Body of pancreas (tissue), 4 donors: ENCODE data around the gene SLCO3A1. TPM values are rescaled to one million over a fixed set of nuclear protein-coding genes. Genes with fewer than 3 reads are reported as not detected.

Experiments used
- ATAC-seq: fragments of 150-250 bp; one replicate; pipeline ENCODE4 v1.9.1; 2016
- DNase-seq, 4 donors: peaks; one replicate each; pipeline ENCODE4 v3.0.0-alpha.2; 2019
- H3K27ac ChIP-seq, 4 donors: fragments of 200-600 bp; sonication (generic); 1 replicate in 3 of 4; 2 replicates in 1 of 4; pipeline versions ENCODE4 v1.5.1 to v1.6.1; 2016 to 2019; ENCODE audit warnings: mild to moderate bottlenecking in 1 of 4, mixed read lengths in 1 of 4, moderate library complexity in 1 of 4
- H3K27me3 ChIP-seq, 2 donors: fragments of 200-600 bp; sonication (generic); one replicate each; pipeline ENCODE4 v1.6.0; 2016; ENCODE audit warnings: mild to moderate bottlenecking in 1 of 2
- H3K36me3 ChIP-seq, 2 donors: fragments of 200-600 bp; sonication (generic); replicated peaks in 1 of 2; 2 replicates each; pipeline ENCODE4 v1.5.1; 2016; ENCODE audit warnings: low read depth in 2 of 2; ENCODE audit not compliant: insufficient read depth in 1 of 2
- H3K4me1 ChIP-seq: fragments of 200-600 bp; sonication (generic); one replicate; pipeline ENCODE4 v1.6.0; 2016
- H3K4me3 ChIP-seq, 2 donors: fragments of 200-600 bp; sonication (generic); 1 replicate in 1 of 2; 2 replicates in 1 of 2; pipeline ENCODE4 v1.5.1; 2016 to 2019
- H3K9me3 ChIP-seq, 3 donors: fragments of 200-600 bp; sonication (generic); 1 replicate in 2 of 3; 2 replicates in 1 of 3; pipeline ENCODE4 v1.5.1; 2016
- CTCF ChIP-seq, 7 experiments: fragments of 450-650 bp in 4 of 7; fragments of 200-600 bp in 3 of 7; sonication (generic) in 3 of 7; IDR thresholded peaks; one replicate each; pipeline ENCODE4 v1.5.1; 2016 to 2019; ENCODE audit warnings: antibody characterized with exemption in 7 of 7
- POLR2A ChIP-seq, 3 donors: fragments of 450-650 bp; IDR thresholded peaks; one replicate each; pipeline ENCODE4 v1.6.1; 2016; ENCODE audit warnings: antibody characterized with exemption in 3 of 3, mild to moderate bottlenecking in 2 of 3
- WGBS, 2 donors: methylation state at CpG; one replicate each; pipeline ENCODE4 v1.1.5; 2017; 5-methylcytosine and 5-hydroxymethylcytosine counted together
- intact Hi-C: fragments of 100-400 bp; cut with DNase I; formaldehyde crosslinking; loops from one replicate; pipeline ENCODE4 v1.15.1; 2023
- total RNA-seq, 2 donors: library from RNA; depleted of rRNA; stranded (reverse); fragments of >200 nt; gene quantifications; one replicate each; pipeline ENCODE4 v1.1.0, GENCODE V29; 2016

Gene SLCO3A1
- total RNA-seq, 2 donors from 2014 or later: 5.7 to 12.9 TPM

DNA sequence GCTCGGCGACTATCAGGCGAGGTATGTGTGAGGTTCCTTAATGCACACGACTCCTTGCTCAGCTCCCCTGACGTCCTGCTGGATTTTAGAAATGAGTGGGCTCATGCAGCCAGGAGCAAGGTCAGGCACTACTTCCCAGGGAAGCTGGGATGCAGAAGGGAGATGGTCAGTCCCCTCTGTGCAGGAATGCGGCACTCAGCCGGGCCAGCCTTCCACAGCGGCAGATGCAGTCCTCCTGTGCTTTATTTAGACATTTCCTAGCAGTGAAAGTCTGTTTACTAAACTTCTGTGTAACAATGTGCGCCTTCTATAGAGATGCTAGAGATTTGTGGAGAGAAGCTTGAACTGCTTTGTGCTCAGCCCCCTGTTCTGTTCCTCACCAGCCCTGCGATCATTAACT, 252.1 kb downstream of the SLCO3A1 start:
- H3K27ac ChIP-seq: no peak overlapping the region
- no peaks in the 10 kb centered on the region for H3K9me3 ChIP-seq
- H3K27me3 ChIP-seq: no peaks in the 10 kb centered on the region
- no peak for ATAC-seq
- WGBS, 2 donors: 50 to 55% methylated on average over 10 of the region's 10 CpGs
- intact Hi-C loops: no loop called here
- H3K36me3 ChIP-seq: no peaks in the 10 kb centered on the region
- no peak for DNase-seq
- no peaks in the 10 kb centered on the region for H3K4me1 ChIP-seq
- H3K4me3 ChIP-seq: no peak overlapping the region
- no peak for TF ChIP-seq CTCF (IDR thresholded peaks at IDR 0.05)
- no peak for TF ChIP-seq POLR2A (IDR thresholded peaks at IDR 0.05)

- no peak overlapping the region for H3K27ac ChIP-seq
- H3K27me3 ChIP-seq: no peaks in the 10 kb centered on the region
- H3K9me3 ChIP-seq: no peaks in the 10 kb centered on the region
- no peaks in the 10 kb centered on the region for H3K4me1 ChIP-seq
- H3K36me3 ChIP-seq: no peaks in the 10 kb centered on the region
- 69 to 75% methylated on average over 4 of the region's 4 CpGs for WGBS, 2 donors
- TF ChIP-seq CTCF (IDR thresholded peaks at IDR 0.05) (no peak), POLR2A (IDR thresholded peaks at IDR 0.05) (no peak)
- DNase-seq (no peak), ATAC-seq (no peak)
- no peak overlapping the region for H3K4me3 ChIP-seq
- intact Hi-C loops: no loop called here
Measured at GRCh38 chr15:92107510-92107909, 254.0 kb downstream of the SLCO3A1 start.

GRCh38 chr15:92109191-92109873, 255.8 kb downstream of the SLCO3A1 start:
- ATAC-seq (no peak), DNase-seq (no peak)
- TF ChIP-seq CTCF (IDR thresholded peaks at IDR 0.05) (no peak), POLR2A (IDR thresholded peaks at IDR 0.05) (no peak)
- Histone ChIP-seq H3K4me3 (no peak overlapping the region), H3K36me3 (no peaks in the 10 kb centered on the region), H3K27ac (no peak overlapping the region), H3K9me3 (no peaks in the 10 kb centered on the region), H3K27me3 (no peaks in the 10 kb centered on the region), H3K4me1 (no peaks in the 10 kb centered on the region)
- WGBS, 2 donors: 59 to 67% methylated on average over 9 to 11 of the region's 11 CpGs
- intact Hi-C loops: no loop called here

DNA sequence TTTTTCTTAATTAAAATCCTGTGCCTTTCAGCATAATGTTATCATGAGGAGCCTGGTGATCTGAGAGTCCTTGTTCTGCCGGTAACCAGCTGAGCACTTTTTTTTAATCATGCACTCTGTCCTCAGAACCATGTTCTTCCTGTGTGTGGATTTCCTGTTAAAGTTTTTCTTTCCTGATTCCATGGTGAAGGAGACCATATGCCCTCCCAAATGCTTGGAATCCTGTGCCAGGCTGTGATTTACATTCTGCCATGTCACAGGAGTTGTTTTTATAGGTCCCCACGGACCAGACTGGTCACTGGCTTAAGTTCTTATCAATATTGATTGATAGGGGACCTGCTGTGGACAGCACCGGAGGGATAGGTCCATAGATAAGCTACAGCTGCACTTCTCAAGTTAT, 257.8 kb downstream of the SLCO3A1 start:
- ATAC-seq (no peak), DNase-seq (no peak)
- 17 to 24% methylated on average over 3 of the region's 3 CpGs for WGBS, 2 donors
- TF ChIP-seq CTCF (IDR thresholded peaks at IDR 0.05) (no peak), POLR2A (IDR thresholded peaks at IDR 0.05) (no peak)
- Histone ChIP-seq H3K36me3 (no peaks in the 10 kb centered on the region), H3K27ac (no peak overlapping the region), H3K27me3 (no peaks in the 10 kb centered on the region), H3K4me1 (no peaks in the 10 kb centered on the region), H3K9me3 (no peaks in the 10 kb centered on the region), H3K4me3 (no peak overlapping the region)
- intact Hi-C loops: no loop called here

DNA sequence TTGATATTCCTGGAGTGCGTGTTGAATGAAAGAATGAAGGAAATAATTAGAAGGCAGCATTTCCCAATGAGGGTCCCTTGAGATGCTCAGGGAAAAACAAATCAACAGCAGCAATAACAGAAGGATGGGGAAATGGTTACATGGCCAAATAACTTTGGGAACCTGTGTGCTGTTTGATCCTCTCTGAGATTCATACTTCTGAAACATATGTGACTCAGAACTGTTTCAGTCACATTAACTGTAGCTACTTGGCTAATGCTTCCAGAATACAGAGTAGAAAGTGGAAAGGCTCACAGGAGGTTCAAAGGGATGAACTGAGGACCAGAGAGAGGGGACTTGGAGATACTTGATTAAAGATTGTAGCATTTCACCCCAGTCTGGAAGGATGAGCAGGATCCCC, 258.2 kb downstream of the SLCO3A1 start:
- no peaks in the 10 kb centered on the region for H3K4me1 ChIP-seq
- no peaks in the 10 kb centered on the region for H3K27me3 ChIP-seq
- TF ChIP-seq CTCF (IDR thresholded peaks at IDR 0.05): no peak
- no peak for TF ChIP-seq POLR2A (IDR thresholded peaks at IDR 0.05)
- DNase-seq: no peak
- intact Hi-C loops: no loop called here
- H3K36me3 ChIP-seq: no peaks in the 10 kb centered on the region
- no peak for ATAC-seq
- H3K4me3 ChIP-seq: no peak overlapping the region
- no peaks in the 10 kb centered on the region for H3K9me3 ChIP-seq
- WGBS, 2 donors: 62 to 70% methylated on average over 1 of the region's 1 CpG
- no peak overlapping the region for H3K27ac ChIP-seq
